Measurements from ENCODE around the gene RAPGEF2.
A peak's percentile ranks its signal among the peaks of the same experiment; 100 is the strongest.

The RAPGEF2 gene

GRCh38 chr4:159126716-159127115 lies 23.8 kb downstream of the RAPGEF2 start:
- Histone ChIP-seq H3K9ac (ENCODE audit: insufficient read length, low read depth) (no peak overlapping the region), H3K36me3 (ENCODE audit: insufficient read depth, insufficient read length, low read length) (no peaks in the 10 kb centered on the region), H3K4me3 (ENCODE audit: insufficient read length, low read depth) (no peak overlapping the region), H3K4me1 (ENCODE audit: insufficient read depth, insufficient read length) (no peaks in the 10 kb centered on the region), H3K9me3 (ENCODE audit: insufficient read depth, low read length) (no peaks in the 10 kb centered on the region), H3K27me3 (ENCODE audit: insufficient read depth, insufficient read length) (no peaks in the 10 kb centered on the region)
- no peak for DNase-seq (ENCODE audit: low read depth, low spot score)
- TF ChIP-seq SUZ12 (IDR thresholded peaks at IDR 0.05; ENCODE audit: extremely low read depth, insufficient read depth, insufficient read length) = no peak
- no peak for TF ChIP-seq YY1 (IDR thresholded peaks at IDR 0.05; ENCODE audit: insufficient read depth, insufficient read length)
- TF ChIP-seq ZNF274 (IDR thresholded peaks at IDR 0.05; ENCODE audit: low read depth, low read length) = no peak

GRCh38 chr4:159127745-159128518 lies 25.1 kb downstream of the RAPGEF2 start:
- no peaks in the 10 kb centered on the region for H3K9me3 ChIP-seq (ENCODE audit: insufficient read depth, low read length)
- TF ChIP-seq YY1 (IDR thresholded peaks at IDR 0.05; ENCODE audit: insufficient read depth, insufficient read length) = no peak
- no peaks in the 10 kb centered on the region for H3K4me1 ChIP-seq (ENCODE audit: insufficient read depth, insufficient read length)
- DNase-seq (ENCODE audit: low read depth, low spot score) = no peak
- H3K36me3 ChIP-seq (ENCODE audit: insufficient read depth, insufficient read length, low read length) = no peaks in the 10 kb centered on the region
- H3K9ac ChIP-seq (ENCODE audit: insufficient read length, low read depth) = no peak overlapping the region
- H3K27me3 ChIP-seq (ENCODE audit: insufficient read depth, insufficient read length) = no peaks in the 10 kb centered on the region
- no peak overlapping the region for H3K4me3 ChIP-seq (ENCODE audit: insufficient read length, low read depth)

GRCh38 chr4:159129814-159130550 lies 27.1 kb downstream of the RAPGEF2 start:
- H3K9ac ChIP-seq (ENCODE audit: insufficient read length, low read depth) = no peak overlapping the region
- no peak for TF ChIP-seq YY1 (IDR thresholded peaks at IDR 0.05; ENCODE audit: insufficient read depth, insufficient read length)
- no peak for TF ChIP-seq ZNF274 (IDR thresholded peaks at IDR 0.05; ENCODE audit: low read depth, low read length)
- TF ChIP-seq SUZ12 (IDR thresholded peaks at IDR 0.05; ENCODE audit: extremely low read depth, insufficient read depth, insufficient read length) = no peak
- no peak overlapping the region for H3K4me3 ChIP-seq (ENCODE audit: insufficient read length, low read depth)
- H3K27me3 ChIP-seq (ENCODE audit: insufficient read depth, insufficient read length) = no peaks in the 10 kb centered on the region
- no peaks in the 10 kb centered on the region for H3K4me1 ChIP-seq (ENCODE audit: insufficient read depth, insufficient read length)
- DNase-seq (ENCODE audit: low read depth, low spot score) = no peak
- no peaks in the 10 kb centered on the region for H3K9me3 ChIP-seq (ENCODE audit: insufficient read depth, low read length)
- no peaks in the 10 kb centered on the region for H3K36me3 ChIP-seq (ENCODE audit: insufficient read depth, insufficient read length, low read length)

GRCh38 chr4:159131564-159131963 lies 28.7 kb downstream of the RAPGEF2 start:
- Histone ChIP-seq H3K9me3 (ENCODE audit: insufficient read depth, low read length) (no peaks in the 10 kb centered on the region), H3K36me3 (ENCODE audit: insufficient read depth, insufficient read length, low read length) (no peaks in the 10 kb centered on the region), H3K27me3 (ENCODE audit: insufficient read depth, insufficient read length) (no peaks in the 10 kb centered on the region), H3K4me1 (ENCODE audit: insufficient read depth, insufficient read length) (no peaks in the 10 kb centered on the region), H3K9ac (ENCODE audit: insufficient read length, low read depth) (no peak overlapping the region), H3K4me3 (ENCODE audit: insufficient read length, low read depth) (no peak overlapping the region)
- TF ChIP-seq YY1 (IDR thresholded peaks at IDR 0.05; ENCODE audit: insufficient read depth, insufficient read length) (no peak), SUZ12 (IDR thresholded peaks at IDR 0.05; ENCODE audit: extremely low read depth, insufficient read depth, insufficient read length) (no peak), ZNF274 (IDR thresholded peaks at IDR 0.05; ENCODE audit: low read depth, low read length) (no peak)
- DNase-seq (ENCODE audit: low read depth, low spot score) = no peak

GRCh38 chr4:159134429-159134828 lies 31.6 kb downstream of the RAPGEF2 start:
- no peaks in the 10 kb centered on the region for H3K4me1 ChIP-seq (ENCODE audit: insufficient read depth, insufficient read length)
- no peaks in the 10 kb centered on the region for H3K36me3 ChIP-seq (ENCODE audit: insufficient read depth, insufficient read length, low read length)
- H3K9ac ChIP-seq (ENCODE audit: insufficient read length, low read depth) = no peak overlapping the region
- no peak for DNase-seq (ENCODE audit: low read depth, low spot score)
- TF ChIP-seq ZNF274 (IDR thresholded peaks at IDR 0.05; ENCODE audit: low read depth, low read length) (no peak), YY1 (IDR thresholded peaks at IDR 0.05; ENCODE audit: insufficient read depth, insufficient read length) (no peak), SUZ12 (IDR thresholded peaks at IDR 0.05; ENCODE audit: extremely low read depth, insufficient read depth, insufficient read length) (no peak)
- H3K9me3 ChIP-seq (ENCODE audit: insufficient read depth, low read length) = no peaks in the 10 kb centered on the region
- H3K4me3 ChIP-seq (ENCODE audit: insufficient read length, low read depth) = no peak overlapping the region
- H3K27me3 ChIP-seq (ENCODE audit: insufficient read depth, insufficient read length) = no peaks in the 10 kb centered on the region

- TF ChIP-seq YY1 (IDR thresholded peaks at IDR 0.05; ENCODE audit: insufficient read depth, insufficient read length) = no peak
- TF ChIP-seq SUZ12 (IDR thresholded peaks at IDR 0.05; ENCODE audit: extremely low read depth, insufficient read depth, insufficient read length) = no peak
- TF ChIP-seq ZNF274 (IDR thresholded peaks at IDR 0.05; ENCODE audit: low read depth, low read length) = no peak
- Histone ChIP-seq H3K27me3 (ENCODE audit: insufficient read depth, insufficient read length) (no peaks in the 10 kb centered on the region), H3K4me1 (ENCODE audit: insufficient read depth, insufficient read length) (no peaks in the 10 kb centered on the region), H3K4me3 (ENCODE audit: insufficient read length, low read depth) (no peak overlapping the region), H3K9ac (ENCODE audit: insufficient read length, low read depth) (peak overlapping the region; percentile 8), H3K36me3 (ENCODE audit: insufficient read depth, insufficient read length, low read length) (no peaks in the 10 kb centered on the region), H3K9me3 (ENCODE audit: insufficient read depth, low read length) (no peaks in the 10 kb centered on the region)
- DNase-seq (ENCODE audit: low read depth, low spot score) = no peak
Measured at GRCh38 chr4:159137176-159137575, 34.3 kb downstream of the RAPGEF2 start.

GRCh38 chr4:159138436-159138835 lies 35.6 kb downstream of the RAPGEF2 start:
- TF ChIP-seq YY1 (IDR thresholded peaks at IDR 0.05; ENCODE audit: insufficient read depth, insufficient read length) (no peak), ZNF274 (IDR thresholded peaks at IDR 0.05; ENCODE audit: low read depth, low read length) (no peak), SUZ12 (IDR thresholded peaks at IDR 0.05; ENCODE audit: extremely low read depth, insufficient read depth, insufficient read length) (no peak)
- Histone ChIP-seq H3K9me3 (ENCODE audit: insufficient read depth, low read length) (no peaks in the 10 kb centered on the region), H3K4me1 (ENCODE audit: insufficient read depth, insufficient read length) (no peaks in the 10 kb centered on the region), H3K36me3 (ENCODE audit: insufficient read depth, insufficient read length, low read length) (no peaks in the 10 kb centered on the region), H3K27me3 (ENCODE audit: insufficient read depth, insufficient read length) (no peaks in the 10 kb centered on the region), H3K4me3 (ENCODE audit: insufficient read length, low read depth) (no peak overlapping the region), H3K9ac (ENCODE audit: insufficient read length, low read depth) (no peak overlapping the region)
- no peak for DNase-seq (ENCODE audit: low read depth, low spot score)
